ENCODE results near the gene AACS.

DNA sequence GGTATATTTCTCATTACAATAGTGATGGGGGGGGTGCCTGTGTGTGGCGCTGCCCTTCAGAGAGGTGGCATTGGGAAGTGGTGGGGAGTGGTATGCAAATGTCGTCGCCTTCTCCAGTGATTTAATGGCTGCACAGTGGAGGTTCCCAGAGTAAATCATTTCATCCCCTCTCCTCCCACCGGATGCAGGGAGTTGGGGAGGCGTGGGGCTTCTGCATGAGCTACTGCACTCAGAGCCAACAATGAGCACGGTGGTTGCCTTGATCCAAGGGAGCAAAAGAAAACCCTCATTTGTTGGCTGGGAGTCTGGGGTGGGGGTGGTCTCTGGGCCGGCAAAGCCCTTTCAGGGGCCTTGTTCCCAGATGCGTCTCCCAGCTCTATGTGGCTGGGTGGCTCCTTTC, 124.3 kb downstream of the AACS start:
- no peak for TF ChIP-seq SALL2 (tag by site-specific recombination; IDR thresholded peaks at IDR 0.05; ENCODE audit: borderline replicate concordance)
- TF ChIP-seq, protein P1, sequence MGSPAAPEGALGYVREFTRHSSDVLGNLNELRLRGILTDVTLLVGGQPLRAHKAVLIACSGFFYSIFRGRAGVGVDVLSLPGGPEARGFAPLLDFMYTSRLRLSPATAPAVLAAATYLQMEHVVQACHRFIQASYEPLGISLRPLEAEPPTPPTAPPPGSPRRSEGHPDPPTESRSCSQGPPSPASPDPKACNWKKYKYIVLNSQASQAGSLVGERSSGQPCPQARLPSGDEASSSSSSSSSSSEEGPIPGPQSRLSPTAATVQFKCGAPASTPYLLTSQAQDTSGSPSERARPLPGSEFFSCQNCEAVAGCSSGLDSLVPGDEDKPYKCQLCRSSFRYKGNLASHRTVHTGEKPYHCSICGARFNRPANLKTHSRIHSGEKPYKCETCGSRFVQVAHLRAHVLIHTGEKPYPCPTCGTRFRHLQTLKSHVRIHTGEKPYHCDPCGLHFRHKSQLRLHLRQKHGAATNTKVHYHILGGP (tag by site-specific recombination; IDR thresholded peaks at IDR 0.05) = no peak
